ENCODE measurements around the gene PPP1R9A.

Gene PPP1R9A

DNA sequence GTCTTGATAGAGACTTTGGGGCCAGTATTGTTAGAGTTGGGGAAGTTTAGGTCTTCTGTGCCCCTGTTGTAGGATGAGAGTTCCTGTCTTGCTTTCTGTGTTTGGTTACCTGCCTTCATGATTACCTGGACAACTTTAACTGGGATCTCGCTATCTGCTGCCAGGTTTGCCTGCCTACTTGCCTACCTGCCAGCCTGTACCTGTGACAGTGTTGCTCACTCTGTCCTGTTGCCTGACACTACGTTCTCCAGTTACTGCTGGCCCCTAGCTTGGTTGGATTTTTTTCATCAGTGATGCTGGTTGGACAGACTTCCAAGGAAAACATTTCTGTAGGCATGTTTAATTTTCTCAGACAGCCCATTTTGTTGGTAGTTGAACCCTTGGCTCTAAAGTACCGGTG, 48.4 kb downstream of the PPP1R9A start:
- no peak for TF ChIP-seq ZNF565 (CRISPR knock-in tag; conservative IDR thresholded peaks at IDR 0.05; ENCODE audit: low read depth)
- TF ChIP-seq, protein P1, sequence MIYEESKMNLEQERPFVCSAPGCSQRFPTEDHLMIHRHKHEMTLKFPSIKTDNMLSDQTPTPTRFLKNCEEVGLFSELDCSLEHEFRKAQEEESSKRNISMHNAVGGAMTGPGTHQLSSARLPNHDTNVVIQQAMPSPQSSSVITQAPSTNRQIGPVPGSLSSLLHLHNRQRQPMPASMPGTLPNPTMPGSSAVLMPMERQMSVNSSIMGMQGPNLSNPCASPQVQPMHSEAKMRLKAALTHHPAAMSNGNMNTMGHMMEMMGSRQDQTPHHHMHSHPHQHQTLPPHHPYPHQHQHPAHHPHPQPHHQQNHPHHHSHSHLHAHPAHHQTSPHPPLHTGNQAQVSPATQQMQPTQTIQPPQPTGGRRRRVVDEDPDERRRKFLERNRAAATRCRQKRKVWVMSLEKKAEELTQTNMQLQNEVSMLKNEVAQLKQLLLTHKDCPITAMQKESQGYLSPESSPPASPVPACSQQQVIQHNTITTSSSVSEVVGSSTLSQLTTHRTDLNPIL (CRISPR knock-in tag; IDR thresholded peaks at IDR 0.05; ENCODE audit: low read depth): no peak
- TF ChIP-seq SNAI2 (CRISPR knock-in tag; IDR thresholded peaks at IDR 0.05): no peak
- no peak for TF ChIP-seq ZC3H10 (CRISPR knock-in tag; IDR thresholded peaks at IDR 0.05)
- no peak for TF ChIP-seq RARB (CRISPR knock-in tag; IDR thresholded peaks at IDR 0.05)
- no peak for TF ChIP-seq ZNF70 (CRISPR knock-in tag; IDR thresholded peaks at IDR 0.05)
- TF ChIP-seq, protein P2, sequence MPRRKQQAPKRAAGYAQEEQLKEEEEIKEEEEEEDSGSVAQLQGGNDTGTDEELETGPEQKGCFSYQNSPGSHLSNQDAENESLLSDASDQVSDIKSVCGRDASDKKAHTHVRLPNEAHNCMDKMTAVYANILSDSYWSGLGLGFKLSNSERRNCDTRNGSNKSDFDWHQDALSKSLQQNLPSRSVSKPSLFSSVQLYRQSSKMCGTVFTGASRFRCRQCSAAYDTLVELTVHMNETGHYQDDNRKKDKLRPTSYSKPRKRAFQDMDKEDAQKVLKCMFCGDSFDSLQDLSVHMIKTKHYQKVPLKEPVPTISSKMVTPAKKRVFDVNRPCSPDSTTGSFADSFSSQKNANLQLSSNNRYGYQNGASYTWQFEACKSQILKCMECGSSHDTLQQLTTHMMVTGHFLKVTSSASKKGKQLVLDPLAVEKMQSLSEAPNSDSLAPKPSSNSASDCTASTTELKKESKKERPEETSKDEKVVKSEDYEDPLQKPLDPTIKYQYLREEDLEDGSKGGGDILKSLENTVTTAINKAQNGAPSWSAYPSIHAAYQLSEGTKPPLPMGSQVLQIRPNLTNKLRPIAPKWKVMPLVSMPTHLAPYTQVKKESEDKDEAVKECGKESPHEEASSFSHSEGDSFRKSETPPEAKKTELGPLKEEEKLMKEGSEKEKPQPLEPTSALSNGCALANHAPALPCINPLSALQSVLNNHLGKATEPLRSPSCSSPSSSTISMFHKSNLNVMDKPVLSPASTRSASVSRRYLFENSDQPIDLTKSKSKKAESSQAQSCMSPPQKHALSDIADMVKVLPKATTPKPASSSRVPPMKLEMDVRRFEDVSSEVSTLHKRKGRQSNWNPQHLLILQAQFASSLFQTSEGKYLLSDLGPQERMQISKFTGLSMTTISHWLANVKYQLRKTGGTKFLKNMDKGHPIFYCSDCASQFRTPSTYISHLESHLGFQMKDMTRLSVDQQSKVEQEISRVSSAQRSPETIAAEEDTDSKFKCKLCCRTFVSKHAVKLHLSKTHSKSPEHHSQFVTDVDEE (CRISPR knock-in tag; IDR thresholded peaks at IDR 0.05): no peak
- TF ChIP-seq CSDC2 (CRISPR knock-in tag; IDR thresholded peaks at IDR 0.05): no peak
- TF ChIP-seq OSR1 (CRISPR knock-in tag; IDR thresholded peaks at IDR 0.05): no peak
- TF ChIP-seq, protein P3, sequence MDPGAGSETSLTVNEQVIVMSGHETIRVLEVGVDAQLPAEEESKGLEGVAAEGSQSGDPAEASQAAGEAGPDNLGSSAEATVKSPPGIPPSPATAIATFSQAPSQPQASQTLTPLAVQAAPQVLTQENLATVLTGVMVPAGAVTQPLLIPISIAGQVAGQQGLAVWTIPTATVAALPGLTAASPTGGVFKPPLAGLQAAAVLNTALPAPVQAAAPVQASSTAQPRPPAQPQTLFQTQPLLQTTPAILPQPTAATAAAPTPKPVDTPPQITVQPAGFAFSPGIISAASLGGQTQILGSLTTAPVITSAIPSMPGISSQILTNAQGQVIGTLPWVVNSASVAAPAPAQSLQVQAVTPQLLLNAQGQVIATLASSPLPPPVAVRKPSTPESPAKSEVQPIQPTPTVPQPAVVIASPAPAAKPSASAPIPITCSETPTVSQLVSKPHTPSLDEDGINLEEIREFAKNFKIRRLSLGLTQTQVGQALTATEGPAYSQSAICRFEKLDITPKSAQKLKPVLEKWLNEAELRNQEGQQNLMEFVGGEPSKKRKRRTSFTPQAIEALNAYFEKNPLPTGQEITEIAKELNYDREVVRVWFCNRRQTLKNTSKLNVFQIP (CRISPR knock-in tag; IDR thresholded peaks at IDR 0.05; ENCODE audit: borderline replicate concordance, low read depth): no peak
- no peak for TF ChIP-seq ISL1 (CRISPR knock-in tag; IDR thresholded peaks at IDR 0.05)
- TF ChIP-seq ZNF8 (CRISPR knock-in tag; IDR thresholded peaks at IDR 0.05): no peak
- TF ChIP-seq, protein P4, sequence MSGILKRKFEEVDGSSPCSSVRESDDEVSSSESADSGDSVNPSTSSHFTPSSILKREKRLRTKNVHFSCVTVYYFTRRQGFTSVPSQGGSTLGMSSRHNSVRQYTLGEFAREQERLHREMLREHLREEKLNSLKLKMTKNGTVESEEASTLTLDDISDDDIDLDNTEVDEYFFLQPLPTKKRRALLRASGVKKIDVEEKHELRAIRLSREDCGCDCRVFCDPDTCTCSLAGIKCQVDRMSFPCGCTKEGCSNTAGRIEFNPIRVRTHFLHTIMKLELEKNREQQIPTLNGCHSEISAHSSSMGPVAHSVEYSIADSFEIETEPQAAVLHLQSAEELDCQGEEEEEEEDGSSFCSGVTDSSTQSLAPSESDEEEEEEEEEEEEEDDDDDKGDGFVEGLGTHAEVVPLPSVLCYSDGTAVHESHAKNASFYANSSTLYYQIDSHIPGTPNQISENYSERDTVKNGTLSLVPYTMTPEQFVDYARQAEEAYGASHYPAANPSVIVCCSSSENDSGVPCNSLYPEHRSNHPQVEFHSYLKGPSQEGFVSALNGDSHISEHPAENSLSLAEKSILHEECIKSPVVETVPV (CRISPR knock-in tag; IDR thresholded peaks at IDR 0.05): no peak
- ATAC-seq: no peak

DNA sequence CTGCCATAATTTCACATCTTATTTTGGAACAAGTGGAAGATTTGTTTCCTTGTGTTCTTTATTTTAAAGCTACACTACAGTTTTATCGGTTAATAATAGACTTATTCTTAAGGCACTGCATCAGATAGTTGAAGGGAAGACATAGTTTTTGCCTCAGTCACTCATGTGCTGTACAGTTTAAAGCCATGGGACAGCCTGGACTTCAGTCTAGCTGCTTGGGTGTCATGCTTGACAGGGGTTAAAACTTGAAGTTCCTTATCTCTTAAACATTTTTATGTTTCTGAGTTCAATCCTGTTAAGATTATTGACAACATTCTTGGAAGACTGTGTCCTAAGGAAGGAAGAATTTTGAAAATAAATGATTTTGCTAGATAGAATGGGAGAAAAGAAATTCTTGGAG, 49.7 kb downstream of the PPP1R9A start:
- no peak for ATAC-seq
- TF ChIP-seq ISL1 (CRISPR knock-in tag; IDR thresholded peaks at IDR 0.05): no peak
- TF ChIP-seq SNAI2 (CRISPR knock-in tag; IDR thresholded peaks at IDR 0.05): no peak
- no peak for TF ChIP-seq ZC3H10 (CRISPR knock-in tag; IDR thresholded peaks at IDR 0.05)
- no peak for TF ChIP-seq PPARA (CRISPR knock-in tag; IDR thresholded peaks at IDR 0.05; ENCODE audit: borderline replicate concordance)
- TF ChIP-seq, protein P2 (CRISPR knock-in tag; IDR thresholded peaks at IDR 0.05): no peak
- TF ChIP-seq ZNF70 (CRISPR knock-in tag; IDR thresholded peaks at IDR 0.05): no peak
- TF ChIP-seq, protein P1 (CRISPR knock-in tag; IDR thresholded peaks at IDR 0.05; ENCODE audit: low read depth): no peak
- no peak for TF ChIP-seq ESRRG (CRISPR knock-in tag; IDR thresholded peaks at IDR 0.05)
- TF ChIP-seq ARNTL (CRISPR knock-in tag; IDR thresholded peaks at IDR 0.05; ENCODE audit: borderline replicate concordance, low read depth): no peak
- TF ChIP-seq ZFP30 (CRISPR knock-in tag; IDR thresholded peaks at IDR 0.05): no peak
- no peak for TF ChIP-seq ZNF565 (CRISPR knock-in tag; conservative IDR thresholded peaks at IDR 0.05; ENCODE audit: low read depth)
- TF ChIP-seq OSR1 (CRISPR knock-in tag; IDR thresholded peaks at IDR 0.05): no peak
- TF ChIP-seq, protein P5, sequence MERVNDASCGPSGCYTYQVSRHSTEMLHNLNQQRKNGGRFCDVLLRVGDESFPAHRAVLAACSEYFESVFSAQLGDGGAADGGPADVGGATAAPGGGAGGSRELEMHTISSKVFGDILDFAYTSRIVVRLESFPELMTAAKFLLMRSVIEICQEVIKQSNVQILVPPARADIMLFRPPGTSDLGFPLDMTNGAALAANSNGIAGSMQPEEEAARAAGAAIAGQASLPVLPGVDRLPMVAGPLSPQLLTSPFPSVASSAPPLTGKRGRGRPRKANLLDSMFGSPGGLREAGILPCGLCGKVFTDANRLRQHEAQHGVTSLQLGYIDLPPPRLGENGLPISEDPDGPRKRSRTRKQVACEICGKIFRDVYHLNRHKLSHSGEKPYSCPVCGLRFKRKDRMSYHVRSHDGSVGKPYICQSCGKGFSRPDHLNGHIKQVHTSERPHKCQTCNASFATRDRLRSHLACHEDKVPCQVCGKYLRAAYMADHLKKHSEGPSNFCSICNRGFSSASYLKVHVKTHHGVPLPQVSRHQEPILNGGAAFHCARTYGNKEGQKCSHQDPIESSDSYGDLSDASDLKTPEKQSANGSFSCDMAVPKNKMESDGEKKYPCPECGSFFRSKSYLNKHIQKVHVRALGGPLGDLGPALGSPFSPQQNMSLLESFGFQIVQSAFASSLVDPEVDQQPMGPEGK (CRISPR knock-in tag; IDR thresholded peaks at IDR 0.05; ENCODE audit: borderline replicate concordance): no peak
- no peak for TF ChIP-seq TOX (CRISPR knock-in tag; IDR thresholded peaks at IDR 0.05; ENCODE audit: borderline replicate concordance)
- no peak for TF ChIP-seq BACH2 (CRISPR knock-in tag; IDR thresholded peaks at IDR 0.05; ENCODE audit: borderline replicate concordance)
- TF ChIP-seq GLIS3 (CRISPR knock-in tag; IDR thresholded peaks at IDR 0.05): no peak
- TF ChIP-seq, protein P4 (CRISPR knock-in tag; IDR thresholded peaks at IDR 0.05): no peak
- TF ChIP-seq RARB (CRISPR knock-in tag; IDR thresholded peaks at IDR 0.05): no peak
- TF ChIP-seq ZFP3 (CRISPR knock-in tag; IDR thresholded peaks at IDR 0.05): no peak
- no peak for TF ChIP-seq TCF4 (CRISPR knock-in tag; IDR thresholded peaks at IDR 0.05; ENCODE audit: borderline replicate concordance)

All from SK-N-SH treated with all-trans-retinoic acid at 6 μM for 48 hours (cell line).